OCI-LY3 (cell line): Measurements from ENCODE around the gene SGSH.

Experiments used
- H2AFZ ChIP-seq: fragments of 200-600, 300-600 bp; shearing (Covaris generic); 2 replicates; pipeline ENCODE4 v1.6.0; 2014; ENCODE audit warnings: antibody characterized with exemption, low read depth, low read length
- H3K27ac ChIP-seq: fragments of 200-600, 300-600 bp; sonication (generic); 2 replicates; pipeline ENCODE4 v1.5.1; 2014; ENCODE audit warnings: mild to moderate bottlenecking, low read length, moderate library complexity, mixed read lengths
- H3K27me3 ChIP-seq: fragments of 200-600, 300-600 bp; sonication (generic); 2 replicates; pipeline ENCODE4 v1.6.1; 2014; ENCODE audit warnings: low read depth, low read length, mixed read lengths
- H3K36me3 ChIP-seq: fragments of 200-600, 300-600 bp; sonication (generic); replicated peaks from 2 replicates; pipeline ENCODE3; 2014; ENCODE audit warnings: low read depth, low read length, mixed read lengths
- H3K4me1 ChIP-seq: fragments of 300-600, 200-600 bp; sonication (generic); 2 replicates; pipeline ENCODE4 v1.6.1; 2014; ENCODE audit warnings: low read length, mixed read lengths
- H3K4me2 ChIP-seq: fragments of 200-600, 300-600 bp; sonication (generic); 2 replicates; pipeline ENCODE4 v1.6.1; 2014; ENCODE audit warnings: low read length, mixed read lengths
- H3K4me3 ChIP-seq: fragments of 300-600, 200-600 bp; sonication (generic); 2 replicates; pipeline ENCODE4 v1.5.1; 2014; ENCODE audit warnings: antibody characterized with exemption, mild to moderate bottlenecking, low read length, moderate library complexity
- H3K79me2 ChIP-seq: fragments of 300-600, 200-600 bp; shearing (Covaris generic); 2 replicates; pipeline ENCODE4 v1.6.1; 2014; ENCODE audit warnings: mild to moderate bottlenecking, low read length, mixed read lengths
- H3K9ac ChIP-seq: fragments of 300-600, 200-600 bp; shearing (Covaris generic); 2 replicates; pipeline ENCODE4 v1.6.0; 2014; ENCODE audit warnings: mild to moderate bottlenecking, low read length, moderate library complexity
- H3K9me3 ChIP-seq: fragments of 200-600, 300-600 bp; shearing (Covaris generic); 2 replicates; pipeline ENCODE4 v1.6.1; 2014; ENCODE audit warnings: low read length, mixed read lengths; ENCODE audit not compliant: insufficient read depth
- H4K20me1 ChIP-seq: fragments of 200-600, 300-600 bp; sonication (generic); 2 replicates; pipeline ENCODE4 v1.6.1; 2016; ENCODE audit warnings: low read length, mixed read lengths; ENCODE audit not compliant: insufficient read depth
- EZH2phosphoT487 ChIP-seq: fragments of 200-600 bp; shearing (Covaris generic); IDR thresholded peaks from 2 replicates; pipeline ENCODE4 v1.6.1; 2018; ENCODE audit warnings: antibody characterized with exemption, mixed run types, low read depth
- TF ChIP-seq, protein P1 (sequence below): fragments of 200-600, 300-600 bp; sonication (generic); IDR thresholded peaks from 2 replicates; pipeline ENCODE4 v1.5.1; 2014; ENCODE audit warnings: antibody characterized with exemption, low read length, low read depth

Gene SGSH

DNA sequence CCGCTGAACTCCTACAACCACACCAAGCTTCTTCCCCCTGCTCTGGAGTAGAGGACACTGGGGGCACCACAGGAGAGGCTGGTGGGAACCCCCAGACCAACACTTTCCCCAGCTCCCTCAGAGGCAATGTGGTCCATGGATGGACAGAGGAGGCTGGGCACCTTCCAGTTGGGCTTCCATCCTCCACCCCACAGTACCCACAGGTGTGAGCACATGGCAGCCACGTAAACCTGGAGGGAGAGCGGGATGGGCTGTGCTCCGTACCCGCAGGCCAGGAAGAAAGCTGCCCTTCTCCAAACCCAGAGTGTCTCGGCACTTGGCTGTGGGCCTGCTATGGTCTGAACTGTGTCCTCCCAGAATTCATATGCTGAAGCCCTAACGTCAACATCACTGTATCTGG, 1.7 kb downstream of the SGSH start:
- Histone ChIP-seq H3K9ac (no peak overlapping the region), H4K20me1 (peaks cover 18% of the 10 kb centered on the region), H3K27ac (no peak overlapping the region), H3K9me3 (no peaks in the 10 kb centered on the region), H3K79me2 (peaks cover 17% of the 10 kb centered on the region), H3K4me2 (no peak overlapping the region), H3K36me3 (peaks cover 27% of the 10 kb centered on the region), H3K27me3 (no peaks in the 10 kb centered on the region), H3K4me1 (peaks cover 7% of the 10 kb centered on the region; the same call in 1 of the 2 replicates), H2AFZ (no peak overlapping the region), H3K4me3 (no peak overlapping the region)
- no peak for TF ChIP-seq EZH2phosphoT487
- TF ChIP-seq, protein P1, sequence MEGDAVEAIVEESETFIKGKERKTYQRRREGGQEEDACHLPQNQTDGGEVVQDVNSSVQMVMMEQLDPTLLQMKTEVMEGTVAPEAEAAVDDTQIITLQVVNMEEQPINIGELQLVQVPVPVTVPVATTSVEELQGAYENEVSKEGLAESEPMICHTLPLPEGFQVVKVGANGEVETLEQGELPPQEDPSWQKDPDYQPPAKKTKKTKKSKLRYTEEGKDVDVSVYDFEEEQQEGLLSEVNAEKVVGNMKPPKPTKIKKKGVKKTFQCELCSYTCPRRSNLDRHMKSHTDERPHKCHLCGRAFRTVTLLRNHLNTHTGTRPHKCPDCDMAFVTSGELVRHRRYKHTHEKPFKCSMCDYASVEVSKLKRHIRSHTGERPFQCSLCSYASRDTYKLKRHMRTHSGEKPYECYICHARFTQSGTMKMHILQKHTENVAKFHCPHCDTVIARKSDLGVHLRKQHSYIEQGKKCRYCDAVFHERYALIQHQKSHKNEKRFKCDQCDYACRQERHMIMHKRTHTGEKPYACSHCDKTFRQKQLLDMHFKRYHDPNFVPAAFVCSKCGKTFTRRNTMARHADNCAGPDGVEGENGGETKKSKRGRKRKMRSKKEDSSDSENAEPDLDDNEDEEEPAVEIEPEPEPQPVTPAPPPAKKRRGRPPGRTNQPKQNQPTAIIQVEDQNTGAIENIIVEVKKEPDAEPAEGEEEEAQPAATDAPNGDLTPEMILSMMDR, result no peak

DNA sequence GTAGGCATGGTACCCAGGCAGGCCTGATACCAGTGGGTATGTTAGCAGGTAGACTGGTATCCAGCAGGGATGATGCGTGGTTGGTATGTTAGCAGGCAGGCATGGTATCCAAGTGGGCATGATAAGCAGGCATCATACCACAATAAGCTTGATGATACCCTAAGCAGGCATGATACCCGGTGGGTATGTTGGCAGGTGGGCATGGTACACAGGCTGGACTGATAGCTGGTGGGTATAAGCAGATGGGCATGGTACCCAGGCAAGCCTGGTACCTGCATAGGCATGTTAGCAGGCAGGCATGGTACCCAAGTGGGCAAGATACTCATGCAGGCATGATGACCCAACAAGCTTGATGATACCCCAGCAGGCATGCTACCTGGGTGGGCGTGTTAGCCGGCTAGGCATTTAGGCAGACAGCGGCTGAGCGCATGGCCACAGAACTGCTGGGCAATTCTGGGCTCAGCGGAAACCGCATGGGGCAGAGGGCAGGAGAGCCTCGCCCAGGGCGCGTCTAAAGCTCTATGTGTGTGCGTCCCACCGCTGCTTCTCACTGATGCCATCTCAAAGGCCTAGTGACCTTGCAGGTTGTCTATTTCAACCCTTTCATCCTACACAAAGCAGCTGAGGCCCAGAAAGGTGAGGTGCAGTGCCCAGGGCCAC, 2.3 kb downstream of the SGSH start:
- peaks cover 7% of the 10 kb centered on the region; the same call in 1 of the 2 replicates for H3K4me1 ChIP-seq
- no peak overlapping the region for H3K4me2 ChIP-seq
- no peak overlapping the region for H3K4me3 ChIP-seq
- no peak overlapping the region for H3K27ac ChIP-seq
- peaks cover 27% of the 10 kb centered on the region for H3K36me3 ChIP-seq
- TF ChIP-seq, protein P1, result no peak
- no peak for TF ChIP-seq EZH2phosphoT487
- H4K20me1 ChIP-seq, result peaks cover 18% of the 10 kb centered on the region
- no peaks in the 10 kb centered on the region for H3K9me3 ChIP-seq
- peaks cover 17% of the 10 kb centered on the region for H3K79me2 ChIP-seq
- no peak overlapping the region for H3K9ac ChIP-seq
- H3K27me3 ChIP-seq, result no peaks in the 10 kb centered on the region
- no peak overlapping the region for H2AFZ ChIP-seq

GRCh38 chr17:80216473-80217456, 3.4 kb downstream of the SGSH start:
- H3K36me3 ChIP-seq, result peaks cover 27% of the 10 kb centered on the region
- no peak overlapping the region for H3K4me2 ChIP-seq
- no peak for TF ChIP-seq EZH2phosphoT487
- TF ChIP-seq, protein P1, result no peak
- no peak overlapping the region for H3K27ac ChIP-seq
- H2AFZ ChIP-seq, result no peak overlapping the region
- H3K9ac ChIP-seq, result no peak overlapping the region
- no peak overlapping the region for H3K4me3 ChIP-seq
- no peaks in the 10 kb centered on the region for H3K9me3 ChIP-seq
- peaks cover 7% of the 10 kb centered on the region; the same call in 1 of the 2 replicates for H3K4me1 ChIP-seq
- peaks cover 17% of the 10 kb centered on the region for H3K79me2 ChIP-seq
- peaks cover 18% of the 10 kb centered on the region for H4K20me1 ChIP-seq
- H3K27me3 ChIP-seq, result no peaks in the 10 kb centered on the region

- Histone ChIP-seq H3K4me3 (no peak overlapping the region), H3K27ac (no peak overlapping the region), H3K79me2 (peaks cover 14% of the 10 kb centered on the region), H3K4me1 (peaks cover 4% of the 10 kb centered on the region; the same call in 1 of the 2 replicates), H2AFZ (no peak overlapping the region), H3K4me2 (no peak overlapping the region), H3K9me3 (no peaks in the 10 kb centered on the region), H3K27me3 (no peaks in the 10 kb centered on the region), H3K36me3 (peaks cover 32% of the 10 kb centered on the region), H4K20me1 (peaks cover 18% of the 10 kb centered on the region), H3K9ac (no peak overlapping the region)
- TF ChIP-seq, protein P1, result no peak
- TF ChIP-seq EZH2phosphoT487, result no peak
Observed at GRCh38 chr17:80214878-80215210, 5.3 kb downstream of the SGSH start.
